VCaP (cell line): ENCODE results near the gene PLCB1.
"Not testable (repeated sequence)": the region's sequence is repeated elsewhere in the genome, so short reads cannot be mapped to it uniquely, and the experiment has no call there.

Experiments
- H3K27ac ChIP-seq: fragments of 450-650 bp; 2 replicates; pipeline ENCODE4 v1.5.1; 2017
- CTCF ChIP-seq: fragments of 450-650 bp; conservative IDR thresholded peaks from 2 replicates; pipeline ENCODE4 v1.5.1; 2017; ENCODE audit warnings: mild to moderate bottlenecking, moderate library complexity

PLCB1 gene

GRCh38 chr20:8152847-8153246, 20.8 kb downstream of the PLCB1 start:
- TF ChIP-seq CTCF, result no peak
- H3K27ac ChIP-seq, result peak overlapping the region; percentile 48

GRCh38 chr20:8153281-8153908, 21.3 kb downstream of the PLCB1 start:
- peak overlapping the region; percentile 48 for H3K27ac ChIP-seq

GRCh38 chr20:8154638-8155037, 22.6 kb downstream of the PLCB1 start:
- TF ChIP-seq CTCF, result no peak
- H3K27ac ChIP-seq, result peak overlapping the region; percentile 48

More at GRCh38 chr20:8153281-8153908, 21.3 kb downstream of the PLCB1 start:
- no peak for TF ChIP-seq CTCF

GRCh38 chr20:8155229-8155628, 23.2 kb downstream of the PLCB1 start:
- H3K27ac ChIP-seq, result no peak overlapping the region
- TF ChIP-seq CTCF, result no peak

- no peak for TF ChIP-seq CTCF
- no peak overlapping the region for H3K27ac ChIP-seq
Observed at GRCh38 chr20:8155812-8156211, 23.7 kb downstream of the PLCB1 start.

- H3K27ac ChIP-seq, result no peak overlapping the region
- TF ChIP-seq CTCF, result no peak
Observed at GRCh38 chr20:8156235-8157079, 24.4 kb downstream of the PLCB1 start.

- not testable (repeated sequence) for H3K27ac ChIP-seq
Observed at GRCh38 chr20:8159217-8159616, 27.2 kb downstream of the PLCB1 start.
